Nephron progenitor cell (in vitro differentiated cells): ENCODE measurements around the gene CCN2.
"Not testable (repeated sequence)": the region's sequence is repeated elsewhere in the genome, so short reads cannot be mapped to it uniquely, and the experiment has no call there.

Experiments
- DNase-seq: peaks from one replicate; pipeline ENCODE4 v3.0.0; 2021
- H3K27ac Mint-ChIP-seq: 2 replicates; pipeline ENCODE4 v1.8.0; 2021; ENCODE audit warnings: mild to moderate bottlenecking, moderate library complexity, mixed read lengths
- H3K27me3 Mint-ChIP-seq: 2 replicates; pipeline ENCODE4 v1.8.0; 2021; ENCODE audit warnings: mild to moderate bottlenecking, low read depth, mixed read lengths; ENCODE audit not compliant: poor library complexity
- H3K36me3 Mint-ChIP-seq: 2 replicates; pipeline ENCODE4 v1.8.0; 2021; ENCODE audit warnings: low read depth, mixed read lengths
- H3K4me1 Mint-ChIP-seq: 2 replicates; pipeline ENCODE4 v1.8.0; 2021; ENCODE audit warnings: mixed read lengths
- H3K4me3 Mint-ChIP-seq: 2 replicates; pipeline ENCODE4 v1.8.0; 2021; ENCODE audit warnings: mild to moderate bottlenecking, moderate library complexity, mixed read lengths
- H3K9me3 Mint-ChIP-seq: 2 replicates; pipeline ENCODE4 v1.8.0; 2021; ENCODE audit warnings: mild to moderate bottlenecking, moderate library complexity, mixed read lengths
- CTCF ChIP-seq: fragments of 200-600 bp; sonication (generic); IDR thresholded peaks from 2 replicates; pipeline ENCODE4 v1.5.0; 2021; ENCODE audit warnings: antibody characterized with exemption

Gene CCN2

GRCh38 chr6:131911951-131912350, 39.2 kb downstream of the CCN2 start:
- Mint-ChIP-seq H3K4me1 (no peaks in the 10 kb centered on the region), H3K4me3 (no peak overlapping the region), H3K27ac (no peak overlapping the region), H3K27me3 (no peaks in the 10 kb centered on the region), H3K9me3 (no peaks in the 10 kb centered on the region), H3K36me3 (no peaks in the 10 kb centered on the region)
- DNase-seq = no peak
- no peak for TF ChIP-seq CTCF

GRCh38 chr6:131910956-131911355, 40.2 kb downstream of the CCN2 start:
- Mint-ChIP-seq H3K4me1 (no peaks in the 10 kb centered on the region), H3K36me3 (no peaks in the 10 kb centered on the region), H3K4me3 (no peak overlapping the region), H3K27me3 (no peaks in the 10 kb centered on the region), H3K9me3 (no peaks in the 10 kb centered on the region), H3K27ac (no peak overlapping the region)
- DNase-seq = no peak
- no peak for TF ChIP-seq CTCF

GRCh38 chr6:131910219-131910589, 41.0 kb downstream of the CCN2 start:
- no peak overlapping the region for H3K27ac Mint-ChIP-seq
- H3K9me3 Mint-ChIP-seq = no peaks in the 10 kb centered on the region
- DNase-seq = no peak
- peak; percentile 5 for TF ChIP-seq CTCF
- H3K4me3 Mint-ChIP-seq = no peak overlapping the region
- H3K4me1 Mint-ChIP-seq = no peaks in the 10 kb centered on the region
- H3K36me3 Mint-ChIP-seq = no peaks in the 10 kb centered on the region
- peaks cover 2% of the 10 kb centered on the region for H3K27me3 Mint-ChIP-seq

- H3K27me3 Mint-ChIP-seq = peaks cover 8% of the 10 kb centered on the region
- no peaks in the 10 kb centered on the region for H3K9me3 Mint-ChIP-seq
- H3K27ac Mint-ChIP-seq = no peak overlapping the region
- no peaks in the 10 kb centered on the region for H3K36me3 Mint-ChIP-seq
- TF ChIP-seq CTCF = peak; percentile 87
- DNase-seq = peak; percentile 84
- H3K4me3 Mint-ChIP-seq = no peak overlapping the region
- H3K4me1 Mint-ChIP-seq = no peaks in the 10 kb centered on the region
Measured at GRCh38 chr6:131909408-131910218, 41.6 kb downstream of the CCN2 start.

- not testable (repeated sequence) for H3K27ac Mint-ChIP-seq, H3K36me3 Mint-ChIP-seq, H3K9me3 Mint-ChIP-seq, DNase-seq, H3K4me3 Mint-ChIP-seq, H3K4me1 Mint-ChIP-seq
- H3K27me3 Mint-ChIP-seq = peaks cover 16% of the 10 kb centered on the region
Measured at GRCh38 chr6:131908787-131909186, 42.4 kb downstream of the CCN2 start.

- not testable (repeated sequence) for H3K27ac Mint-ChIP-seq, H3K4me1 Mint-ChIP-seq, H3K4me3 Mint-ChIP-seq
Measured at GRCh38 chr6:131903734-131904133, 47.4 kb downstream of the CCN2 start.

GRCh38 chr6:131901326-131901873, 49.8 kb downstream of the CCN2 start:
- H3K27me3 Mint-ChIP-seq = peaks cover 53% of the 10 kb centered on the region

More at GRCh38 chr6:131903734-131904133, 47.4 kb downstream of the CCN2 start:
- DNase-seq, H3K36me3 Mint-ChIP-seq, H3K9me3 Mint-ChIP-seq: not testable (repeated sequence)
- peaks cover 53% of the 10 kb centered on the region for H3K27me3 Mint-ChIP-seq

More at GRCh38 chr6:131901326-131901873, 49.8 kb downstream of the CCN2 start:
- not testable (repeated sequence) for H3K4me3 Mint-ChIP-seq, DNase-seq, H3K27ac Mint-ChIP-seq, H3K36me3 Mint-ChIP-seq, H3K4me1 Mint-ChIP-seq
- peaks cover 23% of the 10 kb centered on the region for H3K9me3 Mint-ChIP-seq
